ENCODE data around the gene TBC1D2.
"Not testable (repeated sequence)": the region's sequence is repeated elsewhere in the genome, so short reads cannot be mapped to it uniquely, and the experiment has no call there.

TBC1D2 gene

DNA sequence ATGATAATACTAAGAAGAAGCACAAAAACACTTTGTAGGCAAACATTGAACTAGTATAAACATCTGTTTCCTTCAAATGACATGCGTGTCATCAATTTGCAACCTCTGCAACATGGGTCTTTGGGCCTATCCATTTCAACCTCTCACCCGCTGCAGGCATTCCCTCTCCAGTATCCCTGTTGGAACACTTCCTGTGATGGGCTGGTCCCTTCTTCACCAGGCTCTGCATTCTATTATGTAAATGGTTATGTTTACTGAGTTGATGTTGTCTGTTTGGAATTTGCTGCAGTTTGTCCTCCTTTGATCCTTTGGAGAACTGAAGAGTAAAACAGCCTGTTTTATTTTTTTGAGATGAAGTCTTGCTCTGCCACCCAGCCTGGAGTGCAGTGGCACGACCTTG is 16.6 kb upstream of the TBC1D2 start:
- DNase-seq (ENCODE audit: extremely low read depth, low read depth) = no peak
- TF ChIP-seq CTCF (IDR thresholded peaks at IDR 0.05; ENCODE audit: low read depth, low read length) = no peak

DNA sequence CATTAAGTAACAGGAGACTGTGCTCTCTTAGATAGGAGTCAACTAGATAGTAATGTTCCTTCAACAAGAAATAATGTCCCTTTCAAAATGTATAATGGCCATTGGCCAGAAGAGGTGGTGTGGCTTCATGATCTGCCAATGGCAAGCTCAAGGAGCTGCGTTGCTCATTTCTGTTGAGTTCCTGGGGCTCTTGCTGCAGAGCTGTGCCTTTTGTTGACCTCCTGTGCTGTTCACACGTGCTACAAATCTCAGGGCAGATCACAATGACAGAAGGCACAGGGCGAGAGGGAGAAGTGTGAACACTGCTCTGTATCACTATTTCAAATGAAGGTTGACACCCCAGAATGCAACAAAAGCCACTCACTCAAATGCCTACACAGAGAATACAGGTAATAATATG is 16.0 kb upstream of the TBC1D2 start:
- no peak for DNase-seq (ENCODE audit: extremely low read depth, low read depth)
- no peak for TF ChIP-seq CTCF (IDR thresholded peaks at IDR 0.05; ENCODE audit: low read depth, low read length)

GRCh38 chr9:98270284-98270683 is 14.8 kb upstream of the TBC1D2 start:
- not testable (repeated sequence) for DNase-seq (ENCODE audit: extremely low read depth, low read depth)

- DNase-seq (ENCODE audit: extremely low read depth, low read depth) = not testable (repeated sequence)
Observed at GRCh38 chr9:98269652-98270051, 14.2 kb upstream of the TBC1D2 start.

- DNase-seq (ENCODE audit: extremely low read depth, low read depth) = not testable (repeated sequence)
Observed at GRCh38 chr9:98267556-98267955, 12.1 kb upstream of the TBC1D2 start.

DNA sequence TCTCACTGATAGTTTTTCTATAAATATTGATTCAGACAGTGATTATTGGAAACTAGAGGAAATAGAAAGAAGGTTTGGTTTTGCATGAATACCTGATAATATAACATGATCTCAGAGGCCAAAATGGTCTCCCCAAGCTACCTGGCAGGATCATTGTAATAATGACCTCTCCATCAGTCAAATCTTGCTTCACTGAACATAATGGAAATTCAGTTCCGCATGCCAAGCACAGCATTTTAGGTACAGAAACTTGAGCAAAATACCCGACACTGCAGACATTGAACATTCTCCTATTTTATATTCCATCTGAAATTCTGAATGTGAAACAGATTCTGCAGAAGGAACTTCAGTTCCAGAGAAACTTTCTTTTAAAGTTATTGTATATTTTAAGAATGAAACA is 9.1 kb upstream of the TBC1D2 start:
- DNase-seq (ENCODE audit: extremely low read depth, low read depth) = no peak
- no peak for TF ChIP-seq CTCF (IDR thresholded peaks at IDR 0.05; ENCODE audit: low read depth, low read length)

GRCh38 chr9:98263482-98264357 is 8.3 kb upstream of the TBC1D2 start:
- peak; percentile 56 for DNase-seq (ENCODE audit: extremely low read depth, low read depth)
- no peak; the same call in none of the 2 replicates for TF ChIP-seq CTCF (IDR thresholded peaks at IDR 0.05; ENCODE audit: low read depth, low read length)

DNA sequence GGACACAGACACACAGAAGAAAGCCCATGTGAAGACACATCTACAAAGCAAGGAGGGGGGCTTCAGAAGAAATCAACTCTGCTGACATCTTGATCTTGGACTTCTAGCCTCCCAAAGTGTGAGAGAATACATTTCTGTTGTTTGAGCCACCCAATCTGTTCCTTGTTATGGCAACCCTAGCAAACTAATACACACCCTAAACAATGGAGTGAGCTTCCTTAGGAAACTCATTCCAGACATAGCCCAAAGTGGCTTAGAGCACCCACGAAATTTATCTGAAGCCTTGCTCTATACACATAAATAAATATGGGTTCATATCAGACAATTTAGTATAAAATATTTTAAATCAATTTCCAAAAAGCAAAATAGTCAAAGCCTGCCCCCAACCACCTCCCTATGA is 7.6 kb upstream of the TBC1D2 start:
- DNase-seq (ENCODE audit: extremely low read depth, low read depth) = no peak
- no peak for TF ChIP-seq CTCF (IDR thresholded peaks at IDR 0.05; ENCODE audit: low read depth, low read length)

DNA sequence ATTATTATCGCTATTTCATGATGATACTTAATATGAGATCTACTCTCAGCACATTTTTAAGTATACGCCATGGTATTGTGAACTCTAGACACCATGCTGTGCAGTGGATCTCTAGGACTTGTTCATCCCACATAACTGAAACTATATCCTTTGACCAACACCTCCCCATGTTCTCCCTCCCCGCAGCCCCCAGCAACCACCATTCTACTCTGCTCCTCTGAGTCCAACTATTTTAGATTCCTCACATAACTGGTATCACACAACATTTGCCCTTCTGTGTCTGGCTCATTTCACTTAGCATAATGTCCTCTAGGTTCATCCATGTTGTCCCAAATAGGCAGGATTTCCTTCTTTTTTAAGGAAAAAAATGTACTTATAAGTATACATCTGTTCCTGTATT is 6.6 kb upstream of the TBC1D2 start:
- no peak for TF ChIP-seq CTCF (IDR thresholded peaks at IDR 0.05; ENCODE audit: low read depth, low read length)
- DNase-seq (ENCODE audit: extremely low read depth, low read depth) = no peak
